WTC11 (cell line): Measurements from ENCODE around the gene TASL. TPM values are rescaled to one million over a fixed set of nuclear protein-coding genes. Genes with fewer than 3 reads are reported as not detected.

Source experiments
- ATAC-seq: fragments of 200-7000 bp; cut with Tn5 transposase; 2 replicates; pipeline ENCODE4 v1.10.0; 2021; ENCODE audit warnings: mild to moderate bottlenecking, moderate library complexity
- CTCF ChIA-PET: fragments of 300-600 bp; sonication (Branson Sonifier 250); formaldehyde crosslinking; loops from one replicate; lab custom pipeline; 2021; ENCODE audit warnings: antibody characterized with exemption; lab: Charles Lee
- POLR2A ChIA-PET: fragments of 350-600 bp; sonication (Branson Sonifier 250); formaldehyde crosslinking; loops from one replicate; lab custom pipeline; 2021; ENCODE audit warnings: antibody characterized with exemption; lab: Charles Lee
- DNase-seq: peaks from one replicate; pipeline ENCODE4 v3.0.0; 2021; ENCODE audit warnings: low spot score
- H3K27ac Mint-ChIP-seq: 2 replicates; pipeline ENCODE4 v1.8.0; 2021; ENCODE audit warnings: mixed read lengths
- H3K27me3 Mint-ChIP-seq: 2 replicates; pipeline ENCODE4 v1.8.0; 2021; ENCODE audit warnings: low read depth, mild to moderate bottlenecking, moderate library complexity, mixed read lengths
- H3K36me3 Mint-ChIP-seq: 2 replicates; pipeline ENCODE4 v1.8.0; 2021; ENCODE audit warnings: mixed read lengths
- H3K4me1 Mint-ChIP-seq: 2 replicates; pipeline ENCODE4 v1.8.0; 2022; ENCODE audit warnings: mixed read lengths
- H3K4me3 Mint-ChIP-seq: 2 replicates; pipeline ENCODE4 v1.8.0; 2021; ENCODE audit warnings: mild to moderate bottlenecking, moderate library complexity, mixed read lengths
- H3K9me3 Mint-ChIP-seq: 2 replicates; pipeline ENCODE4 v1.8.0; 2021; ENCODE audit warnings: mixed read lengths
- CBFB ChIP-seq: sonication (generic); formaldehyde crosslinking; IDR thresholded peaks from 2 replicates; pipeline ENCODE4 v1.8.1; 2022; ENCODE audit warnings: mild to moderate bottlenecking, low read depth, missing genetic modification reagents
- FOXK1 ChIP-seq: sonication (generic); formaldehyde crosslinking; IDR thresholded peaks from 2 replicates; pipeline ENCODE4 v1.8.0; 2022; ENCODE audit warnings: mild to moderate bottlenecking, moderate library complexity, missing genetic modification reagents
- FOXP1 ChIP-seq: sonication (generic); formaldehyde crosslinking; IDR thresholded peaks from 2 replicates; pipeline ENCODE4 v1.8.0; 2022; ENCODE audit warnings: missing genetic modification reagents, mild to moderate bottlenecking, moderate library complexity, borderline replicate concordance
- GRHL2 ChIP-seq: fragments of 250-450 bp; sonication (Bioruptor Pico); IDR thresholded peaks from 2 replicates; pipeline ENCODE4 v1.8.0; 2022; ENCODE audit warnings: mild to moderate bottlenecking, moderate library complexity; ENCODE audit not compliant: insufficient replicate concordance, severe bottlenecking
- GTF2I ChIP-seq: fragments of 250-450 bp; sonication (Bioruptor Pico); conservative IDR thresholded peaks from 2 replicates; pipeline ENCODE4 v1.4.0; 2021; ENCODE audit warnings: mild to moderate bottlenecking
- MXD4 ChIP-seq: fragments of 250-450 bp; sonication (Bioruptor Pico); IDR thresholded peaks from 2 replicates; pipeline ENCODE4 v1.8.0; 2021; ENCODE audit warnings: mild to moderate bottlenecking, moderate library complexity, borderline replicate concordance
- ZNF121 ChIP-seq: sonication (generic); formaldehyde crosslinking; IDR thresholded peaks from 2 replicates; pipeline ENCODE4 v1.8.0; 2023; ENCODE audit warnings: missing genetic modification reagents
- ZNF219 ChIP-seq: sonication (generic); formaldehyde crosslinking; IDR thresholded peaks from 2 replicates; pipeline ENCODE4 v1.8.0; 2023; ENCODE audit warnings: missing genetic modification reagents, mild to moderate bottlenecking, borderline replicate concordance
- total RNA-seq: library from RNA; stranded (reverse); gene quantifications from 3 replicates; pipeline ENCODE4 v1.2.3, GENCODE V29; 2021
- TF ChIP-seq, protein P1 (sequence below): sonication (generic); formaldehyde crosslinking; IDR thresholded peaks from 2 replicates; pipeline ENCODE4 v1.8.1; 2022; ENCODE audit warnings: mild to moderate bottlenecking, moderate library complexity, missing genetic modification reagents
- TF ChIP-seq, protein P2 (sequence below): sonication (generic); formaldehyde crosslinking; conservative IDR thresholded peaks from 2 replicates; pipeline ENCODE4 v1.8.1; 2022; ENCODE audit warnings: mild to moderate bottlenecking, missing genetic modification reagents
- TF ChIP-seq, protein P3 (sequence below): fragments of 250-450 bp; sonication (Bioruptor Pico); conservative IDR thresholded peaks from 2 replicates; pipeline ENCODE4 v1.9.0; 2021; ENCODE audit warnings: mild to moderate bottlenecking
- TF ChIP-seq, protein P4 (sequence below): sonication (generic); formaldehyde crosslinking; IDR thresholded peaks from 2 replicates; pipeline ENCODE4 v1.8.0; 2023; ENCODE audit warnings: missing genetic modification reagents, mild to moderate bottlenecking, borderline replicate concordance
- TF ChIP-seq, protein P5 (sequence below): sonication (generic); formaldehyde crosslinking; IDR thresholded peaks from 2 replicates; pipeline ENCODE4 v1.8.1; 2023; ENCODE audit warnings: mild to moderate bottlenecking, missing genetic modification reagents, moderate library complexity
- TF ChIP-seq, protein P6 (sequence below): sonication (generic); formaldehyde crosslinking; IDR thresholded peaks from 2 replicates; pipeline ENCODE4 v1.8.0; 2022; ENCODE audit warnings: mild to moderate bottlenecking, missing genetic modification reagents
- TF ChIP-seq, protein P7 (sequence below): sonication (generic); formaldehyde crosslinking; IDR thresholded peaks from 2 replicates; pipeline ENCODE4 v1.8.1; 2023; ENCODE audit warnings: mild to moderate bottlenecking, missing genetic modification reagents, borderline replicate concordance

TASL gene
- total RNA-seq, 1 experiment from 2014 or later = not detected

DNA sequence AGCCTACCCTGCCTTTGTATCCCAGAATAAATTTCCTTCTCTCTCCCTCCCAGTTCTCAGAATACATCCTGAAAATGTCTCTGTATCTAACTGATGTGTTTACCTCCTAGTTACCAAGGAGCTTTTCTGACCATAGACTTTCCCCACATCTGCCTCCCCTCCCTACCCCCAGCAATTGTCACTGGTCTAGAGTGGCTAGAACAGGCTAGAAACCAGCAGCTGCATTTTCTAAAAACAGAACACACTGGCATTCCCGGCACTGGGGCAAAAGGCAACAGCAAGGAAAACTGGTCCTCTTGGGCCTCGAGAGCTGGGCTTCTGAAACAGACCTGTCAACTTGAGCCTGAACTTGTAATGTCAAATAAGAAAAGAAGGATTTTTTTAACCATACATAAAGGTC is 16.4 kb downstream of the TASL start (continued):
- TF ChIP-seq, protein P1, sequence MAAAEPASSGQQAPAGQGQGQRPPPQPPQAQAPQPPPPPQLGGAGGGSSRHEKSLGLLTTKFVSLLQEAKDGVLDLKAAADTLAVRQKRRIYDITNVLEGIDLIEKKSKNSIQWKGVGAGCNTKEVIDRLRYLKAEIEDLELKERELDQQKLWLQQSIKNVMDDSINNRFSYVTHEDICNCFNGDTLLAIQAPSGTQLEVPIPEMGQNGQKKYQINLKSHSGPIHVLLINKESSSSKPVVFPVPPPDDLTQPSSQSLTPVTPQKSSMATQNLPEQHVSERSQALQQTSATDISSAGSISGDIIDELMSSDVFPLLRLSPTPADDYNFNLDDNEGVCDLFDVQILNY (CRISPR knock-in tag) = no peak
- TF ChIP-seq FOXK1 (no peak), ZNF219 (CRISPR knock-in tag) (no peak), MXD4 (no peak), FOXP1 (CRISPR knock-in tag) (no peak)
- TF ChIP-seq, protein P2, sequence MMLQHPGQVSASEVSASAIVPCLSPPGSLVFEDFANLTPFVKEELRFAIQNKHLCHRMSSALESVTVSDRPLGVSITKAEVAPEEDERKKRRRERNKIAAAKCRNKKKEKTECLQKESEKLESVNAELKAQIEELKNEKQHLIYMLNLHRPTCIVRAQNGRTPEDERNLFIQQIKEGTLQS (CRISPR knock-in tag) = no peak
- TF ChIP-seq, protein P3, sequence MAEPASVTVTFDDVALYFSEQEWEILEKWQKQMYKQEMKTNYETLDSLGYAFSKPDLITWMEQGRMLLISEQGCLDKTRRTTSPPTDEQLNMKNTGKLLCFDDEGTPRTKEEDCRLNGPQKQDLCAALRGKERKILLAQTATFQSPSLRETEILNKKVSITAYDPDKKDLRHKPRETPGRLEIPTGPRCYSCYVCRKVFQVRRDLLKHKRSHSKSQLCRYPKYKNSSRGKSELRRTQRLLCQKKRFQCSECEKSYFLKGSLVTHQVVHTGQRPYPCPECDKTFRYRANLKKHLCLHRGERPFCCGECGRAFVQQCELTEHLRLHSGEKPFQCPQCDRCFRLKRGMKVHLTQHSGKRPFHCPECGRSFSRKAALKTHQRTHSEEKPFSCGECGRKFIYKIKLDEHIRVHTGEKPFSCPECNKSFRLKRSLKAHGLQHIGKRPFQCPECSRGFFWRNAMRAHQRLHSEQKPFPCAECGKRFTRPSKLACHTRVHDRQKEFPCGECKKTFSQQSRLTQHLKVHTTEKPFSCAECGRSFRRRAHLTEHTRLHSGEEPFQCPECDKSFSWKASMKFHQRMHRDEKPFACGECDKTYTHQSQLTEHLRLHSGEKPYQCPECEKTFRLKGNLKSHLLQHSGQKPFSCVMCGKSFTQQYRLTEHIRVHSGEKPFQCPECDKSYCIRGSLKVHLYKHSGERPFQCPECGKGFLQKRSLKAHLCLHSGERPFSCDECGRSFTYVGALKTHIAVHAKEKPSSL (CRISPR knock-in tag) = no peak
- TF ChIP-seq, protein P4, sequence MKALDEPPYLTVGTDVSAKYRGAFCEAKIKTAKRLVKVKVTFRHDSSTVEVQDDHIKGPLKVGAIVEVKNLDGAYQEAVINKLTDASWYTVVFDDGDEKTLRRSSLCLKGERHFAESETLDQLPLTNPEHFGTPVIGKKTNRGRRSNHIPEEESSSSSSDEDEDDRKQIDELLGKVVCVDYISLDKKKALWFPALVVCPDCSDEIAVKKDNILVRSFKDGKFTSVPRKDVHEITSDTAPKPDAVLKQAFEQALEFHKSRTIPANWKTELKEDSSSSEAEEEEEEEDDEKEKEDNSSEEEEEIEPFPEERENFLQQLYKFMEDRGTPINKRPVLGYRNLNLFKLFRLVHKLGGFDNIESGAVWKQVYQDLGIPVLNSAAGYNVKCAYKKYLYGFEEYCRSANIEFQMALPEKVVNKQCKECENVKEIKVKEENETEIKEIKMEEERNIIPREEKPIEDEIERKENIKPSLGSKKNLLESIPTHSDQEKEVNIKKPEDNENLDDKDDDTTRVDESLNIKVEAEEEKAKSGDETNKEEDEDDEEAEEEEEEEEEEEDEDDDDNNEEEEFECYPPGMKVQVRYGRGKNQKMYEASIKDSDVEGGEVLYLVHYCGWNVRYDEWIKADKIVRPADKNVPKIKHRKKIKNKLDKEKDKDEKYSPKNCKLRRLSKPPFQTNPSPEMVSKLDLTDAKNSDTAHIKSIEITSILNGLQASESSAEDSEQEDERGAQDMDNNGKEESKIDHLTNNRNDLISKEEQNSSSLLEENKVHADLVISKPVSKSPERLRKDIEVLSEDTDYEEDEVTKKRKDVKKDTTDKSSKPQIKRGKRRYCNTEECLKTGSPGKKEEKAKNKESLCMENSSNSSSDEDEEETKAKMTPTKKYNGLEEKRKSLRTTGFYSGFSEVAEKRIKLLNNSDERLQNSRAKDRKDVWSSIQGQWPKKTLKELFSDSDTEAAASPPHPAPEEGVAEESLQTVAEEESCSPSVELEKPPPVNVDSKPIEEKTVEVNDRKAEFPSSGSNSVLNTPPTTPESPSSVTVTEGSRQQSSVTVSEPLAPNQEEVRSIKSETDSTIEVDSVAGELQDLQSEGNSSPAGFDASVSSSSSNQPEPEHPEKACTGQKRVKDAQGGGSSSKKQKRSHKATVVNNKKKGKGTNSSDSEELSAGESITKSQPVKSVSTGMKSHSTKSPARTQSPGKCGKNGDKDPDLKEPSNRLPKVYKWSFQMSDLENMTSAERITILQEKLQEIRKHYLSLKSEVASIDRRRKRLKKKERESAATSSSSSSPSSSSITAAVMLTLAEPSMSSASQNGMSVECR (CRISPR knock-in tag) = no peak

DNA sequence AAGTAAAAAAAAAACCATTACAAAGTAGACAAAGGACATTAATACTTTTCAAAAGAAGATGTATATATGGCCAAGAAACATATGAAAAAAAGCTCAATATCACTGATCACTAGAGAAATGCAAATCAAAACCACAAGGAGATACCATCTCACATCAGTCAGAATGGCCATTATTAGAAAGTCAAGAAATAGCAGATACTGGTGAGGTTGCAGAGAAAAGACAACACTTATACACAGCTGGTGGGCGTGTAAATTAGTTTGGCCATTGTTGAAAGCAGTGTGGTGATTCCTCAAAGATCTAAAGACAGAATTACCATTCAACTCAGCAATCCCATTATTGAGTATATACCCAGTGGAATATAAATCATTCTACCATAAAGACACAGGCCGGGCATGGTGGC is 39.3 kb downstream of the TASL start:
- POLR2A ChIA-PET = no interaction called here
- no peaks in the 10 kb centered on the region for H3K4me1 Mint-ChIP-seq
- H3K9me3 Mint-ChIP-seq = no peaks in the 10 kb centered on the region
- H3K4me3 Mint-ChIP-seq = no peak overlapping the region
- DNase-seq (no peak), ATAC-seq (no peak)
- no peaks in the 10 kb centered on the region for H3K36me3 Mint-ChIP-seq
- no peaks in the 10 kb centered on the region for H3K27me3 Mint-ChIP-seq
- CTCF ChIA-PET = no interaction called here
- H3K27ac Mint-ChIP-seq = no peak overlapping the region
- no peak for TF ChIP-seq CBFB (CRISPR knock-in tag)
- TF ChIP-seq FOXP1 (CRISPR knock-in tag) = no peak
- TF ChIP-seq FOXK1 = no peak
- TF ChIP-seq, protein P5, sequence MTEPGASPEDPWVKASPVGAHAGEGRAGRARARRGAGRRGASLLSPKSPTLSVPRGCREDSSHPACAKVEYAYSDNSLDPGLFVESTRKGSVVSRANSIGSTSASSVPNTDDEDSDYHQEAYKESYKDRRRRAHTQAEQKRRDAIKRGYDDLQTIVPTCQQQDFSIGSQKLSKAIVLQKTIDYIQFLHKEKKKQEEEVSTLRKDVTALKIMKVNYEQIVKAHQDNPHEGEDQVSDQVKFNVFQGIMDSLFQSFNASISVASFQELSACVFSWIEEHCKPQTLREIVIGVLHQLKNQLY (CRISPR knock-in tag) = no peak
- TF ChIP-seq GRHL2 = no peak
- TF ChIP-seq, protein P6, sequence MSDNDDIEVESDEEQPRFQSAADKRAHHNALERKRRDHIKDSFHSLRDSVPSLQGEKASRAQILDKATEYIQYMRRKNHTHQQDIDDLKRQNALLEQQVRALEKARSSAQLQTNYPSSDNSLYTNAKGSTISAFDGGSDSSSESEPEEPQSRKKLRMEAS = no peak
- TF ChIP-seq, protein P3 (CRISPR knock-in tag) = no peak
- no peak for TF ChIP-seq ZNF121 (CRISPR knock-in tag)
- TF ChIP-seq, protein P7, sequence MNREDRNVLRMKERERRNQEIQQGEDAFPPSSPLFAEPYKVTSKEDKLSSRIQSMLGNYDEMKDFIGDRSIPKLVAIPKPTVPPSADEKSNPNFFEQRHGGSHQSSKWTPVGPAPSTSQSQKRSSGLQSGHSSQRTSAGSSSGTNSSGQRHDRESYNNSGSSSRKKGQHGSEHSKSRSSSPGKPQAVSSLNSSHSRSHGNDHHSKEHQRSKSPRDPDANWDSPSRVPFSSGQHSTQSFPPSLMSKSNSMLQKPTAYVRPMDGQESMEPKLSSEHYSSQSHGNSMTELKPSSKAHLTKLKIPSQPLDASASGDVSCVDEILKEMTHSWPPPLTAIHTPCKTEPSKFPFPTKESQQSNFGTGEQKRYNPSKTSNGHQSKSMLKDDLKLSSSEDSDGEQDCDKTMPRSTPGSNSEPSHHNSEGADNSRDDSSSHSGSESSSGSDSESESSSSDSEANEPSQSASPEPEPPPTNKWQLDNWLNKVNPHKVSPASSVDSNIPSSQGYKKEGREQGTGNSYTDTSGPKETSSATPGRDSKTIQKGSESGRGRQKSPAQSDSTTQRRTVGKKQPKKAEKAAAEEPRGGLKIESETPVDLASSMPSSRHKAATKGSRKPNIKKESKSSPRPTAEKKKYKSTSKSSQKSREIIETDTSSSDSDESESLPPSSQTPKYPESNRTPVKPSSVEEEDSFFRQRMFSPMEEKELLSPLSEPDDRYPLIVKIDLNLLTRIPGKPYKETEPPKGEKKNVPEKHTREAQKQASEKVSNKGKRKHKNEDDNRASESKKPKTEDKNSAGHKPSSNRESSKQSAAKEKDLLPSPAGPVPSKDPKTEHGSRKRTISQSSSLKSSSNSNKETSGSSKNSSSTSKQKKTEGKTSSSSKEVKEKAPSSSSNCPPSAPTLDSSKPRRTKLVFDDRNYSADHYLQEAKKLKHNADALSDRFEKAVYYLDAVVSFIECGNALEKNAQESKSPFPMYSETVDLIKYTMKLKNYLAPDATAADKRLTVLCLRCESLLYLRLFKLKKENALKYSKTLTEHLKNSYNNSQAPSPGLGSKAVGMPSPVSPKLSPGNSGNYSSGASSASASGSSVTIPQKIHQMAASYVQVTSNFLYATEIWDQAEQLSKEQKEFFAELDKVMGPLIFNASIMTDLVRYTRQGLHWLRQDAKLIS (CRISPR knock-in tag) = no peak
- no peak for TF ChIP-seq GTF2I (CRISPR knock-in tag)
